IPS DF 6.9 (cell line): ENCODE data around the gene RHBDL2.
A peak's percentile ranks its signal among the peaks of the same experiment; 100 is the strongest.

ENCODE experiments used
- DNase-seq: peaks from one replicate; pipeline ENCODE4 v3.0.0-alpha.2; 2013; ENCODE audit warnings: low read depth, low spot score
- H3K27ac ChIP-seq: one replicate; pipeline ENCODE4 v1.5.1; 2013; ENCODE audit warnings: low read length, control low read depth
- H3K27me3 ChIP-seq: 2 replicates; pipeline ENCODE4 v1.6.1; 2013; ENCODE audit warnings: mild to moderate bottlenecking, low read length; ENCODE audit not compliant: control insufficient read depth, insufficient read depth
- H3K36me3 ChIP-seq: 2 replicates; pipeline ENCODE4 v1.6.1; 2013; ENCODE audit warnings: low read length; ENCODE audit not compliant: control insufficient read depth, insufficient read depth
- H3K4me1 ChIP-seq: 2 replicates; pipeline ENCODE4 v1.6.1; 2013; ENCODE audit warnings: low read length; ENCODE audit not compliant: control insufficient read depth, insufficient read depth
- H3K4me3 ChIP-seq: 2 replicates; pipeline ENCODE4 v1.5.1; 2013; ENCODE audit warnings: mild to moderate bottlenecking, low read length
- H3K9me3 ChIP-seq: 2 replicates; pipeline ENCODE4 v1.6.1; 2013; ENCODE audit warnings: low read length, inconsistent platforms; ENCODE audit not compliant: control insufficient read depth, insufficient read depth
- WGBS: extraction: QIAGEN DNeasy Blood & Tissue Kit; methylation state at CpG from one replicate; pipeline ENCODE4 v1.1.7; 2013; ENCODE audit warnings: mixed read lengths, missing lambda C conversion rate; ENCODE audit not compliant: insufficient read length, insufficient coverage; 5-methylcytosine and 5-hydroxymethylcytosine counted together

The RHBDL2 gene

GRCh38 chr1:38962560-38962959, 20.9 kb upstream of the RHBDL2 start:
- Histone ChIP-seq H3K36me3 (no peaks in the 10 kb centered on the region), H3K27me3 (no peaks in the 10 kb centered on the region), H3K4me1 (no peaks in the 10 kb centered on the region), H3K9me3 (no peaks in the 10 kb centered on the region), H3K27ac (no peak overlapping the region), H3K4me3 (no peak overlapping the region)
- no CpG with 5 or more reads among the region's 7 CpGs for WGBS
- DNase-seq = no peak

GRCh38 chr1:38962113-38962512, 20.5 kb upstream of the RHBDL2 start:
- Histone ChIP-seq H3K4me3 (no peak overlapping the region), H3K27ac (no peak overlapping the region), H3K9me3 (no peaks in the 10 kb centered on the region), H3K27me3 (no peaks in the 10 kb centered on the region), H3K36me3 (no peaks in the 10 kb centered on the region), H3K4me1 (no peaks in the 10 kb centered on the region)
- no CpG with 5 or more reads among the region's 3 CpGs for WGBS
- DNase-seq = no peak

- no peaks in the 10 kb centered on the region for H3K4me1 ChIP-seq
These were observed 17.3 kb upstream of the RHBDL2 start for GRCh38 chr1:38958967-38959366.

DNA sequence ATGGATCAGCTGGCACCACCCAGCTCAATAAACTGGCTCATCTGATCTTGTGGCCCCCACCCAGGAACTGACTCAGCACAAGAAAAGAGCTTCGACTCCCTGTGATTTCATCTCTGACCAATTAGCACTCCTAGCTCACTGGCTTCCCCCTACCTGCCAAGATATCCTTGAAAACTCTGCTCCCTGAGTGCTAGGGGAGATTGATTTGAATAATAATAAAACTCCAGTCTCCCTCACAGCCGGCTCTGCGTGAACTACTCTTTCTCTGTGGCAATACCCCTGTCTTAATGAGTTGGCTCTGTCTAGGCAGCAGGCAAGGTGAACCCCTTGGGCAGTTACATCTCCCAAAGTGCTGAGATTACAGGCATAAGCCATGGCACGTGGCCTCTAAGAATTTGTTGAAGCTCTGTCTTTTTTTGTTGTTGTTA, 11.8 kb upstream of the RHBDL2 start:
- Histone ChIP-seq H3K9me3 (no peaks in the 10 kb centered on the region), H3K27ac (no peak overlapping the region), H3K36me3 (no peaks in the 10 kb centered on the region), H3K4me1 (no peaks in the 10 kb centered on the region), H3K4me3 (no peak overlapping the region), H3K27me3 (no peaks in the 10 kb centered on the region)
- peak; percentile 72 for DNase-seq
- WGBS = no CpG with 5 or more reads among the region's 4 CpGs

More at GRCh38 chr1:38958967-38959366, 17.3 kb upstream of the RHBDL2 start:
- H3K4me3 ChIP-seq = no peak overlapping the region
- no peak for DNase-seq
- no peaks in the 10 kb centered on the region for H3K9me3 ChIP-seq
- no peak overlapping the region for H3K27ac ChIP-seq
- H3K27me3 ChIP-seq = no peaks in the 10 kb centered on the region
- no peaks in the 10 kb centered on the region for H3K36me3 ChIP-seq
- WGBS = no CpG with 5 or more reads among the region's 2 CpGs

DNA sequence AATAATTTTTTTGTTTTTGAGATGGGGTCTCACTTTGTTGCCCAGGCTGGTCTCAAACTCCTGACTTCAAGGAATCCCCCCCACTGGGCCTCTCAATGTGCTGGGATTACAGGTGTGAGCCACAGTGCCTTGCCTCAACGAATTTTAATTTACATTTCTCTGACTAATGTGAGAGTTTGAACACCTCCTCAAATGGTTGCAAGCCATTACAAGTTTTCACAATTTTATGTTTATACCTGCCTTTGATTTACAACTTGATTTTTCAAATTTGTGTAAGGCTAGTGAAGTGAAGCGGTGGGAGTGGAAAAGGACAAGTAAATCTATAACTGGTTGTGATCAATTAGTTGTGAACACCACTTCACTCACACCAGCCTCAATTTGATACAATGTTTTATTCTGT, 8.9 kb upstream of the RHBDL2 start:
- DNase-seq = no peak
- H3K4me1 ChIP-seq = no peaks in the 10 kb centered on the region
- no peak overlapping the region for H3K27ac ChIP-seq
- H3K9me3 ChIP-seq = no peaks in the 10 kb centered on the region; the same call in 1 of the 2 replicates
- H3K4me3 ChIP-seq = no peak overlapping the region
- WGBS = no CpG with 5 or more reads among the region's 2 CpGs
- H3K27me3 ChIP-seq = no peaks in the 10 kb centered on the region
- no peaks in the 10 kb centered on the region for H3K36me3 ChIP-seq

DNA sequence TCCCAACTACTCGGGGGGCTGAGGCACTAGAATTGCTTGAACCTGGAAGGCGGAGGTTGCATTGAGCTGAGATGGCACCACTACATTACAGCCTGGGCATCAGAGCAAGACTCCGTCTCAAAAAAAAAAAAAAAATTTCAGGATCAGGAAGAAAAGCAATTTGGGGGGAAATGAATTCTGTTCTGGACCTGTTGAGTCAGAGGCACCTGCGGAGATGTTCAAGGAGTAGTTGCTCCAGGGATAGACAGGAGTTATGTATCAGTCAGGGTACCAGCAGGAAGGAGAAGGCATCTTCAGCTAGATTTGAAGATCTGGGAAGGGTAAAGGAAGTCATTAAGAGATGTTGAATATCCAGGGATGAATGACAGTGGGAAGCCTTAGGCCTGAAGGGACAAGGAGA, 2.9 kb upstream of the RHBDL2 start:
- no peak overlapping the region for H3K27ac ChIP-seq
- no peaks in the 10 kb centered on the region for H3K4me1 ChIP-seq
- no peak for DNase-seq
- H3K9me3 ChIP-seq = no peaks in the 10 kb centered on the region; the same call in 1 of the 2 replicates
- no CpG with 5 or more reads among the region's 4 CpGs for WGBS
- no peak overlapping the region for H3K4me3 ChIP-seq
- no peaks in the 10 kb centered on the region for H3K36me3 ChIP-seq
- no peaks in the 10 kb centered on the region for H3K27me3 ChIP-seq

DNA sequence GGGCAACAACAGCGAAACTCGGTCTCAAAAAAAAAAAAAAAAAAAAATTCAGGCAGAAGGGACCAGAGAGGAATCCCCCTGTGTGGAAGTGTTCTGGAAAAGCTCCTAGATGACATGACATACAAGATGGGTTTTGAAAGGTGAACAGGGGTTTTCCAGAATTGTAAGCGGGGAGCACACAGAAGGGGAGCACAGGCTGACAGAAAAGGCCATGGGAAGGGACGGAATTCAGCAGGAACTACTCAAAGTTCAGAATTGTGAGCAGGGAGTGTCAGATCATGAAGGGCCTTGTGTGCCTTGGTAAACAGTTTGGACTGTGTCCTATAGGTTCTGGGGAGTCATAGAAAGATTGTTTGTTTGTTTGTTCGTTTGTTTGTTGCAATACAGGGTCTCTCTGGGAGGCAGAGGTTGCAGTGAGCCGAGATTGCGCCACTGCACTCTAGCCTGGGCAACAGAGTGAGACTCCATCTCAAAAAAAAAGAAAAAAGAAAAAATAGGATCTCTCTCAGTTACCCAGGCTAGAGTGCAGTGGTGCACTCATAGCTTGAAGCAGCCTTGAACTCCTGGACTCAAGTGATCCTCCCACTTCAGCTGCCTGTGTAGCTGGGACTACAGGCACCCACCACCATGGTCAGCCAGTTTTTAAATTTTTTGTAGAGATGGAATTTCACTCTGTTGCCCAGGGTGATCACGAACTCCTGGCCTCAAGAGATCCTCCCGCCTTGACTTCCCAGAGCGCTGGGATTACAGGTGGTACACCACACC, 1.2 kb upstream of the RHBDL2 start:
- H3K9me3 ChIP-seq = no peaks in the 10 kb centered on the region; the same call in 1 of the 2 replicates

GRCh38 chr1:38941093-38941492, 537 bp downstream of the RHBDL2 start:
- DNase-seq = no peak
- Histone ChIP-seq H3K27me3 (no peaks in the 10 kb centered on the region), H3K4me3 (no peak overlapping the region), H3K4me1 (no peaks in the 10 kb centered on the region), H3K27ac (no peak overlapping the region), H3K36me3 (no peaks in the 10 kb centered on the region), H3K9me3 (no peaks in the 10 kb centered on the region)
- WGBS = no CpG with 5 or more reads among the region's 4 CpGs

More for the DNA sequence above, 1.2 kb upstream of the RHBDL2 start:
- Histone ChIP-seq H3K4me1 (no peaks in the 10 kb centered on the region), H3K27me3 (no peaks in the 10 kb centered on the region), H3K36me3 (no peaks in the 10 kb centered on the region), H3K27ac (no peak overlapping the region), H3K4me3 (no peak overlapping the region)
- no CpG with 5 or more reads among the region's 10 CpGs for WGBS
- no peak for DNase-seq

DNA sequence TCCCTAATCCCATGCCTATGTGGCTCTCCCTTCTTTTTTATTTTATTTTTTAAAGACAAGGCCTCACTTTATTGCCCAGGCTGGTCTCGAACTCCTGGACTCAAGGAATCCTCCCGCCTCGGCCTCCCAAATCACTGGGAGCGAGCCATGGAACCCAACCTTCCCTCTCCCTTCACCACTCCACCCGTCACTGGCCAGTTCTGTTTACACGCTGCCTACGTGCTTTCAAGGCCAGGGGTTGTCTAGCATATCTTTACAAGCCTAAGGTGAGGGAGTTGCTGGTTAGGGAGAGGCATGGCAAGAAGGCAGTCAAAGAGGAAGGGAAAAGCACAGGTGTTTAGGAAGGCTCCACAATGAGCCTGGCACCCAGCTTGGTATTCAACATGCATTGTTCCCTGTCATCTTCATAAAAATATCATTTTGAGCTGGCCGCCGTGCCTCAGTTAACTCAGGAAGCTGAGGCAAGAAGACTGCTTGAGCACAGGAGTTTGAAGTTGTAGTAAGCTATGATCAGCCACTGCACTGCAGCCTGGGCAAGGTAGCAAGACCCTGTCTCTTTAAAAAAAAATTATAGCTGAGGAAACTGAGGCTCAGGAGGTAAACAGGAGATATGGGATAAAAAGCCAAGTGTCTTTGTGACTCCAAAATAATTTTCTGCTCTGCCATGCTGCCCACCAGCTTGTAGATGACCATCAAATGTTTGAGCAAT, 1.1 kb downstream of the RHBDL2 start:
- Histone ChIP-seq H3K4me1 (no peaks in the 10 kb centered on the region), H3K36me3 (no peaks in the 10 kb centered on the region), H3K27me3 (no peaks in the 10 kb centered on the region), H3K27ac (no peak overlapping the region), H3K4me3 (no peak overlapping the region), H3K9me3 (no peaks in the 10 kb centered on the region)
- WGBS = no CpG with 5 or more reads among the region's 9 CpGs
- DNase-seq = no peak

GRCh38 chr1:38938722-38939260, 2.8 kb downstream of the RHBDL2 start:
- no peaks in the 10 kb centered on the region for H3K27me3 ChIP-seq
- no peak for DNase-seq
- no peaks in the 10 kb centered on the region for H3K36me3 ChIP-seq
- no CpG with 5 or more reads among the region's 4 CpGs for WGBS
- H3K27ac ChIP-seq = no peak overlapping the region
- no peak overlapping the region for H3K4me3 ChIP-seq
- no peaks in the 10 kb centered on the region for H3K9me3 ChIP-seq
- H3K4me1 ChIP-seq = no peaks in the 10 kb centered on the region
